ENCODE results near the gene PRDM11. TPM values are rescaled to one million over a fixed set of nuclear protein-coding genes. Genes with fewer than 3 reads are reported as not detected.
A peak's percentile ranks its signal among the peaks of the same experiment; 100 is the strongest.

Gene PRDM11
- total RNA-seq, 1 donor from 2014 or later, result 7.6 TPM

GRCh38 chr11:45173064-45173463, 26.6 kb downstream of the PRDM11 start:
- no peak for DNase-seq (ENCODE audit: extremely low read depth, low read depth, low spot score)

GRCh38 chr11:45174168-45174835, 27.9 kb downstream of the PRDM11 start:
- no peak for DNase-seq (ENCODE audit: extremely low read depth, low read depth, low spot score)

GRCh38 chr11:45174963-45175362, 28.5 kb downstream of the PRDM11 start:
- DNase-seq (ENCODE audit: extremely low read depth, low read depth, low spot score), result no peak

- no peak for DNase-seq (ENCODE audit: extremely low read depth, low read depth, low spot score)
These were observed 30.6 kb downstream of the PRDM11 start for GRCh38 chr11:45176996-45177395.

- DNase-seq (ENCODE audit: extremely low read depth, low read depth, low spot score), result no peak
These were observed 31.8 kb downstream of the PRDM11 start for GRCh38 chr11:45178223-45178622.

GRCh38 chr11:45178890-45179671, 32.6 kb downstream of the PRDM11 start:
- no peak for DNase-seq (ENCODE audit: extremely low read depth, low read depth, low spot score)

- DNase-seq (ENCODE audit: extremely low read depth, low read depth, low spot score), result no peak
These were observed 33.3 kb downstream of the PRDM11 start for GRCh38 chr11:45179686-45180178.

- DNase-seq (ENCODE audit: extremely low read depth, low read depth, low spot score), result no peak
These were observed 33.9 kb downstream of the PRDM11 start for GRCh38 chr11:45180179-45180847.

- DNase-seq (ENCODE audit: extremely low read depth, low read depth, low spot score), result no peak
These were observed 34.4 kb downstream of the PRDM11 start for GRCh38 chr11:45180848-45181192.

- no peak for DNase-seq (ENCODE audit: extremely low read depth, low read depth, low spot score)
These were observed 34.9 kb downstream of the PRDM11 start for GRCh38 chr11:45181193-45181888.

- no peak for DNase-seq (ENCODE audit: extremely low read depth, low read depth, low spot score)
These were observed 35.6 kb downstream of the PRDM11 start for GRCh38 chr11:45181889-45182550.

- peak; percentile 10 for DNase-seq (ENCODE audit: extremely low read depth, low read depth, low spot score)
These were observed 36.5 kb downstream of the PRDM11 start for GRCh38 chr11:45182902-45183301.

- DNase-seq (ENCODE audit: extremely low read depth, low read depth, low spot score), result no peak
These were observed 38.2 kb downstream of the PRDM11 start for GRCh38 chr11:45184640-45185039.

GRCh38 chr11:45185228-45185729, 38.8 kb downstream of the PRDM11 start:
- DNase-seq (ENCODE audit: extremely low read depth, low read depth, low spot score), result no peak

- DNase-seq (ENCODE audit: extremely low read depth, low read depth, low spot score), result no peak
These were observed 40.9 kb downstream of the PRDM11 start for GRCh38 chr11:45187375-45187774.

- no peak for DNase-seq (ENCODE audit: extremely low read depth, low read depth, low spot score)
These were observed 41.7 kb downstream of the PRDM11 start for GRCh38 chr11:45188127-45188526.

- DNase-seq (ENCODE audit: extremely low read depth, low read depth, low spot score), result no peak
These were observed 42.8 kb downstream of the PRDM11 start for GRCh38 chr11:45189230-45189629.

- no peak for DNase-seq (ENCODE audit: extremely low read depth, low read depth, low spot score)
These were observed 47.3 kb downstream of the PRDM11 start for GRCh38 chr11:45193695-45194094.

GRCh38 chr11:45204761-45205160, 58.3 kb downstream of the PRDM11 start:
- no peak for DNase-seq (ENCODE audit: extremely low read depth, low read depth, low spot score)

- DNase-seq (ENCODE audit: extremely low read depth, low read depth, low spot score), result no peak
These were observed 59.5 kb downstream of the PRDM11 start for GRCh38 chr11:45205978-45206377.
